Mammary epithelial cell (primary cell): ENCODE measurements around the gene SDK1.

Experiments used
- EZH2 ChIP-seq: IDR thresholded peaks from 2 replicates; pipeline ENCODE4 v1.6.1; 2012; ENCODE audit warnings: low read length, inconsistent platforms, borderline replicate concordance
- TF ChIP-seq, protein P1 (sequence below), 2 donors: IDR thresholded peaks in 1 of 2; conservative IDR thresholded peaks in 1 of 2; 2 replicates each; pipeline ENCODE4 v1.5.1; 2011 to 2012; ENCODE audit warnings: inconsistent platforms in 2 of 2, low read length in 2 of 2, mild to moderate bottlenecking in 2 of 2, control low read depth in 1 of 2, low read depth in 1 of 2; ENCODE audit not compliant: insufficient read depth in 1 of 2; ENCODE audit errors: extremely low read depth in 1 of 2

- TF ChIP-seq, protein P1, sequence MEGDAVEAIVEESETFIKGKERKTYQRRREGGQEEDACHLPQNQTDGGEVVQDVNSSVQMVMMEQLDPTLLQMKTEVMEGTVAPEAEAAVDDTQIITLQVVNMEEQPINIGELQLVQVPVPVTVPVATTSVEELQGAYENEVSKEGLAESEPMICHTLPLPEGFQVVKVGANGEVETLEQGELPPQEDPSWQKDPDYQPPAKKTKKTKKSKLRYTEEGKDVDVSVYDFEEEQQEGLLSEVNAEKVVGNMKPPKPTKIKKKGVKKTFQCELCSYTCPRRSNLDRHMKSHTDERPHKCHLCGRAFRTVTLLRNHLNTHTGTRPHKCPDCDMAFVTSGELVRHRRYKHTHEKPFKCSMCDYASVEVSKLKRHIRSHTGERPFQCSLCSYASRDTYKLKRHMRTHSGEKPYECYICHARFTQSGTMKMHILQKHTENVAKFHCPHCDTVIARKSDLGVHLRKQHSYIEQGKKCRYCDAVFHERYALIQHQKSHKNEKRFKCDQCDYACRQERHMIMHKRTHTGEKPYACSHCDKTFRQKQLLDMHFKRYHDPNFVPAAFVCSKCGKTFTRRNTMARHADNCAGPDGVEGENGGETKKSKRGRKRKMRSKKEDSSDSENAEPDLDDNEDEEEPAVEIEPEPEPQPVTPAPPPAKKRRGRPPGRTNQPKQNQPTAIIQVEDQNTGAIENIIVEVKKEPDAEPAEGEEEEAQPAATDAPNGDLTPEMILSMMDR (conservative IDR thresholded peaks at IDR 0.05 in 1 of 2, IDR thresholded peaks at IDR 0.05 in 1 of 2; ENCODE audit: extremely low read depth in 1 of 2, insufficient read depth in 1 of 2, low read depth in 1 of 2, low read length in 2 of 2) = no peak
- no peak for TF ChIP-seq EZH2
Measured at GRCh38 chr7:4040109-4040928, 739.3 kb downstream of the SDK1 start.
